Left lung (tissue), 10 donors: ENCODE results near the gene ADAMTS15. TPM values are rescaled to one million over a fixed set of nuclear protein-coding genes. Genes with fewer than 3 reads are reported as not detected.

Experiments used
- ATAC-seq: fragments of 200-7000 bp; cut with Tn5 transposase; one replicate; pipeline ENCODE4 v1.9.1; 2020; ENCODE audit warnings: moderate library complexity
- DNase-seq, 4 donors: peaks; one replicate each; pipeline ENCODE4 v3.0.0-alpha.2; 2013 to 2020
- H3K27ac ChIP-seq, 2 donors: fragments of 200-600 bp; sonication (generic) in 1 of 2; one replicate each; pipeline versions ENCODE4 v1.5.0 to v1.8.0; 2020 to 2021
- H3K27me3 ChIP-seq, 2 donors: fragments of 200-600 bp; sonication (generic) in 1 of 2; one replicate each; pipeline versions ENCODE4 v1.5.0 to v1.8.0; 2020 to 2021
- H3K36me3 ChIP-seq, 2 donors: fragments of 200-600 bp; sonication (generic) in 1 of 2; one replicate each; pipeline versions ENCODE4 v1.5.0 to v1.8.0; 2020 to 2021
- H3K4me1 ChIP-seq, 2 donors: fragments of 200-600 bp; one replicate each; pipeline ENCODE4 v1.8.0; 2021
- H3K4me3 ChIP-seq, 2 donors: fragments of 200-600 bp; sonication (generic) in 1 of 2; one replicate each; pipeline versions ENCODE4 v1.5.0 to v1.8.0; 2020 to 2021; ENCODE audit warnings: mild to moderate bottlenecking in 1 of 2
- H3K9me3 ChIP-seq, 2 donors: fragments of 200-600 bp; sonication (generic) in 1 of 2; one replicate each; pipeline versions ENCODE4 v1.5.0 to v1.8.0; 2020 to 2021
- CTCF ChIP-seq, 2 donors: fragments of 200-600 bp; sonication (generic) in 1 of 2; IDR thresholded peaks; one replicate each; pipeline versions ENCODE4 v1.5.0 to v1.8.0; 2021; ENCODE audit warnings: antibody characterized with exemption in 2 of 2
- intact Hi-C, 2 donors: fragments of 100-400 bp; cut with DNase I; formaldehyde crosslinking; loops; one replicate each; pipeline versions ENCODE4 v1.11.2 to v1.14.2; 2022
- polyA plus RNA-seq, 6 donors: library from polyadenylated mRNA; unstranded; fragments of 120-200 nt; gene quantifications; one replicate each; pipeline ENCODE4 v1.2.1, GENCODE V29; 2013; ENCODE audit not compliant: insufficient read length in 6 of 6
- total RNA-seq, 2 donors: library from RNA; stranded (reverse); fragmentation: NEBNext Ultra II Directional; extraction: Animal tissue kit (Norgen Biotek cat#: 25700); gene quantifications; one replicate each; pipeline ENCODE4 v1.2.1, GENCODE V29; 2021
- donor health status: DM: no; HTN: yes; CAD: no.
- donor health status: DM: no; HTN: no; CAD: no.

ADAMTS15 gene
- total and polyA plus RNA-seq, 8 donors, result 11.8 to 49.6 (median 40.0) TPM

GRCh38 chr11:130510407-130511006 is 62.1 kb downstream of the ADAMTS15 start:
- Histone ChIP-seq H3K27ac (no peak overlapping the region), H3K4me1 (peaks cover 0 to 4% of the 10 kb centered on the region in 2 donors), H3K27me3 (no peaks in the 10 kb centered on the region), H3K9me3 (peaks cover 0 to 8% of the 10 kb centered on the region in 2 donors), H3K4me3 (no peak overlapping the region), H3K36me3 (no peaks in the 10 kb centered on the region)
- DNase-seq (peak in 1 of 4 donors; percentile 77), ATAC-seq (peak; percentile 88)
- intact Hi-C loops, result no loop called here
- TF ChIP-seq CTCF (IDR thresholded peaks at IDR 0.05), result no peak

- Histone ChIP-seq H3K4me1 (peaks cover 0 to 4% of the 10 kb centered on the region in 2 donors), H3K27ac (no peak overlapping the region), H3K9me3 (peaks cover 0 to 6% of the 10 kb centered on the region in 2 donors), H3K4me3 (no peak overlapping the region), H3K27me3 (no peaks in the 10 kb centered on the region), H3K36me3 (no peaks in the 10 kb centered on the region)
- intact Hi-C loops, result no loop called here
- ATAC-seq, result no peak
- DNase-seq, result no peak
- TF ChIP-seq CTCF (IDR thresholded peaks at IDR 0.05), result no peak
Observed at GRCh38 chr11:130511765-130512164, 63.3 kb downstream of the ADAMTS15 start.

- ATAC-seq, result no peak
- Histone ChIP-seq H3K4me3 (no peak overlapping the region), H3K36me3 (no peaks in the 10 kb centered on the region), H3K27ac (no peak overlapping the region), H3K27me3 (no peaks in the 10 kb centered on the region), H3K9me3 (no peaks in the 10 kb centered on the region), H3K4me1 (peaks cover 0 to 4% of the 10 kb centered on the region in 2 donors)
- intact Hi-C loops, result no loop called here
- TF ChIP-seq CTCF (IDR thresholded peaks at IDR 0.05), result no peak
- no peak for DNase-seq
Observed at GRCh38 chr11:130512662-130513061, 64.2 kb downstream of the ADAMTS15 start.

GRCh38 chr11:130513132-130513531 is 64.7 kb downstream of the ADAMTS15 start:
- peaks cover 0 to 4% of the 10 kb centered on the region in 2 donors for H3K4me1 ChIP-seq
- no peak for ATAC-seq
- H3K36me3 ChIP-seq, result no peaks in the 10 kb centered on the region
- no peaks in the 10 kb centered on the region for H3K27me3 ChIP-seq
- H3K9me3 ChIP-seq, result no peaks in the 10 kb centered on the region
- intact Hi-C loops, result no loop called here
- H3K27ac ChIP-seq, result no peak overlapping the region
- no peak for TF ChIP-seq CTCF (IDR thresholded peaks at IDR 0.05)
- no peak for DNase-seq
- no peak overlapping the region for H3K4me3 ChIP-seq

GRCh38 chr11:130514316-130514715 is 65.9 kb downstream of the ADAMTS15 start:
- H3K9me3 ChIP-seq, result no peaks in the 10 kb centered on the region
- H3K4me3 ChIP-seq, result no peak overlapping the region
- TF ChIP-seq CTCF (IDR thresholded peaks at IDR 0.05), result no peak
- DNase-seq, result no peak
- H3K36me3 ChIP-seq, result no peaks in the 10 kb centered on the region
- no peak overlapping the region for H3K27ac ChIP-seq
- H3K4me1 ChIP-seq, result peaks cover 0 to 4% of the 10 kb centered on the region in 2 donors
- no peaks in the 10 kb centered on the region for H3K27me3 ChIP-seq
- ATAC-seq, result no peak
- intact Hi-C loops, result no loop called here
